PC-3 (cell line): ENCODE measurements around the gene CD200R1. TPM values are rescaled to one million over a fixed set of nuclear protein-coding genes. Genes with fewer than 3 reads are reported as not detected.
A peak's percentile ranks its signal among the peaks of the same experiment; 100 is the strongest.

Experiments
- ATAC-seq: fragments of 200-7000 bp; cut with Tn5 transposase; 2 replicates; pipeline ENCODE4 v1.9.1; 2020; ENCODE audit warnings: mild to moderate bottlenecking, moderate library complexity
- BruUV-seq: library from RNA; stranded (reverse); fragments of 400-500 nt; replicated peaks from 2 replicates; lab custom pipeline; 2021; lab: Mats Ljungman, UMichigan
- CTCF ChIA-PET: fragments of 300-600 bp; sonication (Branson Sonifier 250); formaldehyde crosslinking; loops from one replicate; lab custom pipeline; 2022; ENCODE audit warnings: antibody characterized with exemption; lab: Charles Lee
- POLR2A ChIA-PET: fragments of 300-600 bp; sonication (Branson Sonifier 250); formaldehyde crosslinking; loops from one replicate; lab custom pipeline; 2022; ENCODE audit warnings: antibody characterized with exemption; ENCODE audit not compliant: unreplicated experiment; lab: Charles Lee
- DNase-seq: peaks from one replicate; pipeline ENCODE4 v3.0.0-alpha.2; 2015
- H2AFZ ChIP-seq: fragments of 300-600 bp; sonication (generic); 2 replicates; pipeline ENCODE4 v1.6.0; 2016; ENCODE audit warnings: antibody characterized with exemption, low read length
- H3F3A ChIP-seq: fragments of 300-600 bp; sonication (generic); one replicate; pipeline ENCODE4 v1.6.0; 2017; ENCODE audit warnings: antibody characterized with exemption, low read length, control low read depth, mild to moderate bottlenecking; ENCODE audit not compliant: unreplicated experiment
- H3K27ac ChIP-seq: fragments of 300-600 bp; sonication (generic); 2 replicates; pipeline ENCODE4 v1.5.1; 2016; ENCODE audit warnings: mild to moderate bottlenecking, low read length
- H3K27me3 ChIP-seq: fragments of 300-600 bp; sonication (generic); 2 replicates; pipeline ENCODE4 v1.6.1; 2016; ENCODE audit warnings: low read length, mixed read lengths
- H3K36me3 ChIP-seq: fragments of 300-600 bp; sonication (generic); 2 replicates; pipeline ENCODE4 v1.6.1; 2016; ENCODE audit warnings: low read depth, mixed run types, low read length, mixed read lengths
- H3K4me1 ChIP-seq: fragments of 300-600 bp; sonication (generic); 2 replicates; pipeline ENCODE4 v1.5.1; 2016; ENCODE audit warnings: low read length; ENCODE audit not compliant: insufficient read depth
- H3K4me2 ChIP-seq: fragments of 300-600 bp; sonication (generic); 2 replicates; pipeline ENCODE4 v1.6.0; 2016; ENCODE audit warnings: low read length
- H3K4me3 ChIP-seq: fragments of 300-600 bp; sonication (generic); 2 replicates; pipeline ENCODE4 v1.5.1; 2016; ENCODE audit warnings: mild to moderate bottlenecking, low read length, mixed read lengths
- H3K79me2 ChIP-seq: fragments of 300-600 bp; sonication (generic); 2 replicates; pipeline ENCODE4 v1.6.1; 2017; ENCODE audit warnings: low read length, mixed read lengths
- H3K9ac ChIP-seq: fragments of 300-600 bp; sonication (generic); 2 replicates; pipeline ENCODE4 v1.6.0; 2016; ENCODE audit warnings: mild to moderate bottlenecking, low read length
- H3K9me2 ChIP-seq: fragments of 300-600 bp; sonication (generic); replicated peaks from 2 replicates; pipeline ENCODE4 v1.6.1; 2016; ENCODE audit warnings: mixed run types, low read length, mixed read lengths
- H3K9me3 ChIP-seq: fragments of 300-600 bp; sonication (generic); 2 replicates; pipeline ENCODE4 v1.6.1; 2016; ENCODE audit warnings: low read length, mixed read lengths
- H4K20me1 ChIP-seq: fragments of 300-600 bp; sonication (generic); 2 replicates; pipeline ENCODE4 v1.6.1; 2016; ENCODE audit warnings: low read length, mixed read lengths
- EZH2 ChIP-seq: fragments of 300-600 bp; sonication (generic); IDR thresholded peaks from one replicate; pipeline ENCODE4 v1.6.1; 2017; ENCODE audit warnings: antibody characterized with exemption, mild to moderate bottlenecking, low read length; ENCODE audit not compliant: unreplicated experiment
- EZH2phosphoT487 ChIP-seq: fragments of 300-600 bp; sonication (generic); IDR thresholded peaks from 2 replicates; pipeline ENCODE4 v1.6.1; 2018; ENCODE audit warnings: mild to moderate bottlenecking, antibody characterized with exemption, low read length, borderline replicate concordance
- intact Hi-C: fragments of 100-400 bp; cut with micrococcal nuclease; formaldehyde crosslinking; loops from 2 replicates; pipeline ENCODE4 v1.9.0; 2023
- total RNA-seq: library from RNA; depleted of rRNA; stranded (reverse); fragments of >200 nt; gene quantifications from 2 replicates; pipeline ENCODE4 v1.2.3, GENCODE V29; 2014
- TF ChIP-seq, protein P1 (sequence below): fragments of 300-600 bp; sonication (generic); conservative IDR thresholded peaks from 2 replicates; pipeline ENCODE4 v1.5.1; 2017; ENCODE audit warnings: antibody characterized with exemption, low read depth, mild to moderate bottlenecking, low read length

CD200R1 gene
- total RNA-seq, 1 experiment from 2014 or later = not detected

GRCh38 chr3:113005611-113006010 lies 30.7 kb upstream of the CD200R1 start:
- H4K20me1 ChIP-seq = no peaks in the 10 kb centered on the region
- ChIA-PET POLR2A (no interaction called here), CTCF (no interaction called here)
- no peak overlapping the region for H3K27ac ChIP-seq
- no peak for DNase-seq
- H3K9me2 ChIP-seq = no peaks in the 10 kb centered on the region
- H3K79me2 ChIP-seq = peaks cover 13% of the 10 kb centered on the region
- no peak overlapping the region for H2AFZ ChIP-seq
- H3K9ac ChIP-seq = no peak overlapping the region
- ATAC-seq = no peak
- H3K4me2 ChIP-seq = no peak overlapping the region
- no TSS peak for BruUV-seq
- TF ChIP-seq EZH2 (no peak), EZH2phosphoT487 (no peak)
- TF ChIP-seq, protein P1, sequence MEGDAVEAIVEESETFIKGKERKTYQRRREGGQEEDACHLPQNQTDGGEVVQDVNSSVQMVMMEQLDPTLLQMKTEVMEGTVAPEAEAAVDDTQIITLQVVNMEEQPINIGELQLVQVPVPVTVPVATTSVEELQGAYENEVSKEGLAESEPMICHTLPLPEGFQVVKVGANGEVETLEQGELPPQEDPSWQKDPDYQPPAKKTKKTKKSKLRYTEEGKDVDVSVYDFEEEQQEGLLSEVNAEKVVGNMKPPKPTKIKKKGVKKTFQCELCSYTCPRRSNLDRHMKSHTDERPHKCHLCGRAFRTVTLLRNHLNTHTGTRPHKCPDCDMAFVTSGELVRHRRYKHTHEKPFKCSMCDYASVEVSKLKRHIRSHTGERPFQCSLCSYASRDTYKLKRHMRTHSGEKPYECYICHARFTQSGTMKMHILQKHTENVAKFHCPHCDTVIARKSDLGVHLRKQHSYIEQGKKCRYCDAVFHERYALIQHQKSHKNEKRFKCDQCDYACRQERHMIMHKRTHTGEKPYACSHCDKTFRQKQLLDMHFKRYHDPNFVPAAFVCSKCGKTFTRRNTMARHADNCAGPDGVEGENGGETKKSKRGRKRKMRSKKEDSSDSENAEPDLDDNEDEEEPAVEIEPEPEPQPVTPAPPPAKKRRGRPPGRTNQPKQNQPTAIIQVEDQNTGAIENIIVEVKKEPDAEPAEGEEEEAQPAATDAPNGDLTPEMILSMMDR = no peak
- no peaks in the 10 kb centered on the region for H3F3A ChIP-seq
- no peaks in the 10 kb centered on the region for H3K27me3 ChIP-seq
- intact Hi-C loops = no loop called here
- no peaks in the 10 kb centered on the region for H3K9me3 ChIP-seq
- peaks cover 88% of the 10 kb centered on the region for H3K36me3 ChIP-seq
- no peak overlapping the region for H3K4me3 ChIP-seq
- H3K4me1 ChIP-seq = no peaks in the 10 kb centered on the region

- H3K4me3 ChIP-seq = no peak overlapping the region
- H3K79me2 ChIP-seq = peaks cover 4% of the 10 kb centered on the region; the same call in 1 of the 2 replicates
- intact Hi-C loops = no loop called here
- H2AFZ ChIP-seq = no peak overlapping the region
- ChIA-PET POLR2A (no interaction called here), CTCF (no interaction called here)
- H3K27ac ChIP-seq = no peak overlapping the region
- DNase-seq (peak; percentile 14), ATAC-seq (peak; percentile 68)
- no TSS peak for BruUV-seq
- H4K20me1 ChIP-seq = no peaks in the 10 kb centered on the region
- TF ChIP-seq, protein P1 = no peak
- TF ChIP-seq EZH2phosphoT487 = no peak
- no peak for TF ChIP-seq EZH2
- no peaks in the 10 kb centered on the region for H3K27me3 ChIP-seq
- H3F3A ChIP-seq = no peaks in the 10 kb centered on the region
- no peaks in the 10 kb centered on the region for H3K9me2 ChIP-seq
- peaks cover 83% of the 10 kb centered on the region for H3K36me3 ChIP-seq
- no peaks in the 10 kb centered on the region for H3K9me3 ChIP-seq
- no peak overlapping the region for H3K4me2 ChIP-seq
- no peak overlapping the region for H3K9ac ChIP-seq
- H3K4me1 ChIP-seq = no peaks in the 10 kb centered on the region
These were observed 27.8 kb upstream of the CD200R1 start for GRCh38 chr3:113002679-113003078.

GRCh38 chr3:113002037-113002436 lies 27.1 kb upstream of the CD200R1 start:
- no peaks in the 10 kb centered on the region for H3K27me3 ChIP-seq
- no peaks in the 10 kb centered on the region for H4K20me1 ChIP-seq
- H3K9me3 ChIP-seq = no peaks in the 10 kb centered on the region
- no TSS peak for BruUV-seq
- DNase-seq (no peak), ATAC-seq (no peak)
- ChIA-PET CTCF (no interaction called here), POLR2A (no interaction called here)
- TF ChIP-seq EZH2 (no peak), EZH2phosphoT487 (no peak)
- TF ChIP-seq, protein P1 = no peak
- no peaks in the 10 kb centered on the region for H3K9me2 ChIP-seq
- peaks cover 78% of the 10 kb centered on the region for H3K36me3 ChIP-seq
- no peak overlapping the region for H3K27ac ChIP-seq
- no peaks in the 10 kb centered on the region for H3K4me1 ChIP-seq
- no peaks in the 10 kb centered on the region for H3F3A ChIP-seq
- H3K4me3 ChIP-seq = no peak overlapping the region
- H3K79me2 ChIP-seq = 0 out of 2 replicates have a peak, but pooled peaks cover 4% of the 10 kb centered on the region
- H2AFZ ChIP-seq = no peak overlapping the region
- intact Hi-C loops = no loop called here
- H3K4me2 ChIP-seq = no peak overlapping the region
- no peak overlapping the region for H3K9ac ChIP-seq
